Measurements from ENCODE around the gene NFIA. TPM values are rescaled to one million over a fixed set of nuclear protein-coding genes. Genes with fewer than 3 reads are reported as not detected.

The NFIA gene
- total RNA-seq, 1 donor from 2014 or later = 1.5 TPM

DNA sequence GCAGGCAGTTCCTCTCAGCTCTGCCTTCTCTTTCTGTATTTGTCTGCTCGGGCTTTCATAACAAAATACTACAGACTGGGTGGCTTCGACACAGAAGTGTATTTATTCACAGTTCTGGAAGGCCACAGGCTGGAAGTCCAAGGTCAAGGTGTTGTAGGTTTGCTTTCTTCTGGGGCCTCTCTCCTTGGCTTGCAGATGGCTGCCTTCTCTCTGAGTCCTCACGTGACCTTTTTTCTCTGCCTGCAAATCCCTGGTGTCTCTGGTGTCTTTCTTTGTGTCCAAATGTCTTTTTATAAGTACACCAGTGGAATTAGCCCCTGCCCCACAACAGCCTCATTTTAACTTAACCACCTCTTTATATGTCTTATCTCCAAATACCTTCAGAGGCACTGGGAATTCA is 392.6 kb downstream of the NFIA start:
- peaks cover 9% of the 10 kb centered on the region for H3K27me3 Mint-ChIP-seq (ENCODE audit: low read depth)
- H3K9me3 Mint-ChIP-seq = no peaks in the 10 kb centered on the region
- intact Hi-C loops (cut with micrococcal nuclease) = no loop called here
- no peak overlapping the region for H3K27ac Mint-ChIP-seq
- no peak for DNase-seq (ENCODE audit: low spot score)
- H3K4me3 Mint-ChIP-seq (ENCODE audit: low read depth) = no peak overlapping the region
- H3K4me1 Mint-ChIP-seq (ENCODE audit: low read depth) = no peaks in the 10 kb centered on the region
- no peaks in the 10 kb centered on the region for H3K36me3 Mint-ChIP-seq (ENCODE audit: low read depth)

DNA sequence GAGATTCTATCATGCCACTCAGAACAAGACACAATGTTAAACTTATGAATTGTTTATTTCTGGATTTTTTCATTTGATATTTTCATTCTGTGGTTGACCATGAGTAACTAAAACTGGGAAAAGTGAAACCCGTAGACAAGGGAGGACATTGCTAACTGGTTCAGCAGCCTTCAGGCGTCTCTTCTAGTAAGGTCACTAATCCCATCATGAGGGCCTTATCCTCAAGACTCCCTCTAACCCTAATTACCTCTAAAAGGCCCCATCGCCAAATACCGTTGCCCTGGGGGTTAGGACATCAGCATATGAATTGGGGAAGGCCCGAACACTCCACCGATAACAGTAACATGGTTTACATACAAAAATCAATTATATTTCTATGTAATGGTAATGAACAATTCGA is 394.9 kb downstream of the NFIA start:
- no peak for DNase-seq (ENCODE audit: low spot score)
- Mint-ChIP-seq H3K4me3 (ENCODE audit: low read depth) (no peak overlapping the region), H3K4me1 (ENCODE audit: low read depth) (no peaks in the 10 kb centered on the region), H3K27ac (no peak overlapping the region), H3K36me3 (ENCODE audit: low read depth) (no peaks in the 10 kb centered on the region), H3K27me3 (ENCODE audit: low read depth) (peaks cover 21% of the 10 kb centered on the region), H3K9me3 (no peaks in the 10 kb centered on the region)
- intact Hi-C loops (cut with micrococcal nuclease) = no loop called here

DNA sequence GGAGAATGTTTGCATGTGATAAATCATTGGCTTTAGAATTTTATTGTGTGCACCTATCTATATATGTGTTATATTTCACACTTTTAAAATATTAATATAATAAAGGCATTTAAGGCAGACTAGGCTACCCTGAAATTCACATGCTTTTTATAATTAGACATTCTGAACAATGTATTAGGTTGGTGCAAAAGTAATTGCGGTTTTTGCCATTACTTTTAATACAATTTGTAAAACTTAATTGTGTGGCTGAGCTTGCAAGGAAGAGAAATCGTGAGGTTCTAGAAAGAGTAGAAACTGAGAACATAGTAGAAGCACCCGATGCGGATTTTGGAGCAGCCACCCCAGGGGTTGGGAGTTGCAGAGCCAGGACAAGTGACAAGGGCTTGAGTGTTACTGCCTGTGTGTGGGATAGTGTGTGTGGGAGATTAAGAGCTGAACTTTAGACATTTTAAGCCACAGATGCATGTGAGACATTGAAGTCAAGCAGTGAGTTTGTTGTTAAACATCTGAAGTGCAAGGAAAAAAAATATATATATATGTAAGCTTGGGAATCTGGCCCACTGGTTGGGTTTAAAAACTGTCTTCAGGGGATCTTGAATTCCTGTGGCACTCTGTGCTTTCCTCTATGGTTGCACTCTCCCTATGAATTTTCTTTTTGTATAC is 398.0 kb downstream of the NFIA start:
- no peak for DNase-seq (ENCODE audit: low spot score)
- Mint-ChIP-seq H3K36me3 (ENCODE audit: low read depth) (no peaks in the 10 kb centered on the region), H3K27ac (no peak overlapping the region), H3K27me3 (ENCODE audit: low read depth) (peaks cover 20% of the 10 kb centered on the region), H3K4me3 (ENCODE audit: low read depth) (no peak overlapping the region), H3K4me1 (ENCODE audit: low read depth) (no peaks in the 10 kb centered on the region), H3K9me3 (no peaks in the 10 kb centered on the region)
- intact Hi-C loops (cut with micrococcal nuclease) = loop anchor here (10.0 kb wide), 1 partner anchor 1424 kb away; no protein-coding TSS in a partner anchor

DNA sequence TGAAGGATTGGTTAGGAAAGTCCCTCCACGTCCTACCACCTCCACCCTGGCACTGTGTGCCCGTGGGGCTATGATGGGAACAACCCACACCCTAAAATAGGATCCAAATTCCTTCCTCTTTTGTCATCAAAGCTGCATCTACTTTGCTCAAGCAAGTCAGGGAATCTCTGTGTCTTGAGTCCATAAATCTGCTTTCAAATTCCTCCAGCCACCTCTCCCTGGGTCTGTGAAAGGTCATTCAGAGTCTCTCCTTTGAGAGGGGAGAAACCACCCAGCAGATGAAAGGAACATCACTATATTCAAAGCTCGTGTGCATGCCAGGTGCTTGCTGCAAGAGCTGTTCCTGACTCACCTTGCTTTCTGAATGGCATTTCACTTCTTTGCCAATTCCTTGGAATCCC is 399.0 kb downstream of the NFIA start:
- H3K4me3 Mint-ChIP-seq (ENCODE audit: low read depth) = no peak overlapping the region
- H3K9me3 Mint-ChIP-seq = no peaks in the 10 kb centered on the region
- intact Hi-C loops (cut with micrococcal nuclease) = loop anchor here (10.0 kb wide), 1 partner anchor 1423 kb away; no protein-coding TSS in a partner anchor
- no peaks in the 10 kb centered on the region for H3K36me3 Mint-ChIP-seq (ENCODE audit: low read depth)
- peaks cover 20% of the 10 kb centered on the region for H3K27me3 Mint-ChIP-seq (ENCODE audit: low read depth)
- no peak overlapping the region for H3K27ac Mint-ChIP-seq
- H3K4me1 Mint-ChIP-seq (ENCODE audit: low read depth) = no peaks in the 10 kb centered on the region
- no peak for DNase-seq (ENCODE audit: low spot score)

DNA sequence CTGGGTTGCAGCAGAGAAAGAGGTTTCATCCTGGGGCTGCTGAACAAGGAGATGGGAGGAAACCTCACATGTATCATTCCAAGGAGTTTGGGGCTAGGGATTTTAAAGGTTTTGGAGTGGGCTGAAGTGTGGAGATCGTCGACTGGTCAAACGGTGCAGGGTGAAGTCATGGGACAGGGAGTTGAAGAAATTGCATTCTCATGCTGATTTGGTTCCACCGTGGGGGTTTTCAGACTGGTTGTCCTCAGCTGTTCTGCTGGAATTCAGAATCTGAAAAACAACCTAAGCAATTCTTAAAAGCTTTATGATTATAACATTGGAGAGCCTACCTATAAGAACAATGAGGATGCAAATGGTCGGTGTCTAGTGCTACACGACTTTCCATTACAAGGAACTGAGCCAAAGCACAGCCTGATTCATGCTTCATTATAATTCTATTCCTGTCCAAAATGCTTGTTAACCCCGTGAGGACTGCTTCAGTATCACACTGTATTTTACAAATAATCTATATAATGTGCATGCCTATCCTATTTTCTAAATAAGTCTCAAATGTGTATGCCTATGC is 399.9 kb downstream of the NFIA start:
- H3K27ac Mint-ChIP-seq = no peak overlapping the region
- H3K4me3 Mint-ChIP-seq (ENCODE audit: low read depth) = no peak overlapping the region
- no peaks in the 10 kb centered on the region for H3K9me3 Mint-ChIP-seq
- no peaks in the 10 kb centered on the region for H3K36me3 Mint-ChIP-seq (ENCODE audit: low read depth)
- no peak for DNase-seq (ENCODE audit: low spot score)
- intact Hi-C loops (cut with micrococcal nuclease) = loop anchor here (10.0 kb wide), 1 partner anchor 1423 kb away; no protein-coding TSS in a partner anchor
- H3K4me1 Mint-ChIP-seq (ENCODE audit: low read depth) = no peaks in the 10 kb centered on the region
- H3K27me3 Mint-ChIP-seq (ENCODE audit: low read depth) = peaks cover 20% of the 10 kb centered on the region

DNA sequence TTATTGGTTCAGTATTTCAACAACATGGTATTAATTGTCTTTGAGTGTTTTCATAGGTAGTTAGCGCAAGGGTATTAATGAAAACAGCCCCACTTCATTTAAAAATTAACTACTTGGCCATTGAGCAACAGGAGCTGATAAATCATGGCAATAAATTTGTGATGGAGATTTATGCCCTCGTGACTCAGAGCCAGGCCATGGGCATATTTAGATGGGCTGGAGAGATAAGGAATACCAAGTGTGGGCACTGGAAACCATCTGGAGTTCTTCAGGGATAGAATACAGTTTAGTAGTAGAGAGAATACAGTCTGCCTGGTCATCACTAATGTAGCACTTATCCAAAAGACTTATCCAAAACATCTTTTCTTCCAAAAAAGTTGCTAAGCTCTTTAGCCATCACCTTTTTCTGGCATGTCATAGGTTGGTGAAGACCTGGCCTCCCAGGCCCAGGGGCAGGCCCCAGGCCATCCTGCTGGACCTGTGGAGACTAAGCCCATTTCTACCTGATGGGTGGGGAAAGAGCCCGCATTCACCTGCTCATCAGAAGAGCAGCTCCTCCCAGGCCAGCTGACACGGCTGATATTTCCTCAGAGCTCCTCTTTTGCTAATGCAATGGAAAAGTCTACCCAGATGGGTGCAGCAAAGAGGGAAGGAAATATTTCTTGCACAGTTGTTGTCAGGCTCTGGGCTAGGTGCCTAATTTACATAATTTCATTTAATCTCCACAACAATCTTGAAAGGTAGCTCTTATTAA is 404.6 kb downstream of the NFIA start:
- Mint-ChIP-seq H3K36me3 (ENCODE audit: low read depth) (no peaks in the 10 kb centered on the region), H3K4me3 (ENCODE audit: low read depth) (no peak overlapping the region), H3K27me3 (ENCODE audit: low read depth) (peaks cover 3% of the 10 kb centered on the region), H3K4me1 (ENCODE audit: low read depth) (no peaks in the 10 kb centered on the region), H3K9me3 (no peaks in the 10 kb centered on the region), H3K27ac (no peak overlapping the region)
- intact Hi-C loops (cut with micrococcal nuclease) = loop anchor here (10.0 kb wide), 1 partner anchor 1418 kb away; no protein-coding TSS in a partner anchor
- DNase-seq (ENCODE audit: low spot score) = no peak

DNA sequence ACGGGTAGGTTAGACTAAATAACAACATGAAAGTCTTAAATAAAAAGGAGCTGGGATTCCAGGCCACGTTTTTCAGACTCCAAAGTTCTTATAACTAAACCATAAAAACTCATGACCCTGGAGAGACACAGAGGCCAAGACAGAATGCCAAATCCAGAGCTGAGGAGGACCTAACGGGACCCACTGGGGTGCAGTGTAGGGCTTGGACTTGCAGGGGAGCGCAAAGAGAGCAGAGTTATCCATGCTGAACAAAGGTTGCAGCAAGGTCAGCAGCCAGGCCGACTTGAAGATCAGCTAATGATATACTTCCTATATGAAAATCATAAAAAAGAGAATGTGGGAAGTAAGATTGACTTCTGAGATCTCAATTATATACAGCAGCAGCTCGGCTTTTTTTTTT is 405.4 kb downstream of the NFIA start:
- Mint-ChIP-seq H3K36me3 (ENCODE audit: low read depth) (no peaks in the 10 kb centered on the region), H3K27ac (no peak overlapping the region), H3K27me3 (ENCODE audit: low read depth) (peaks cover 1% of the 10 kb centered on the region), H3K4me1 (ENCODE audit: low read depth) (no peaks in the 10 kb centered on the region), H3K9me3 (no peaks in the 10 kb centered on the region), H3K4me3 (ENCODE audit: low read depth) (no peak overlapping the region)
- no peak for DNase-seq (ENCODE audit: low spot score)
- intact Hi-C loops (cut with micrococcal nuclease) = loop anchor here (10.0 kb wide), 1 partner anchor 1417 kb away; no protein-coding TSS in a partner anchor

DNA sequence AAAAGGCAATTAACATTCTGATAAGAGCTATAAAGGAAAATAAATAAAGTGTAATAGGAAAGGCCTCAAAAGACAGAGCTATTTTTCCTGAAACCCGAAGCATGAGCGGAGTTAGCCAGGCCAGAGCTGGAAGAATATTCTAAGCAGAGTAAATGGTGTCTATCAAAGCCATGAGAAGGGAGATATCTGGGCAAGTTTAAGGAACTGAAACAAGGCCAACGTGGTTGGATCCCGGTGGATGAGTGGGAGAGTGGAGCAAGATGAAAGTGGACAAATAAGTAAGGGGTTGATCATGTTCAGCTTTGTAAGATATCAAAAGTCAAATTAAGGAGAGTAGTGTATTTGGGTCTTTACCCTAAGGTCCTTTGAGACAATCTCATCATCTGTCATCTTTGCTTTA is 408.6 kb downstream of the NFIA start:
- H3K9me3 Mint-ChIP-seq = no peaks in the 10 kb centered on the region
- no peaks in the 10 kb centered on the region for H3K4me1 Mint-ChIP-seq (ENCODE audit: low read depth)
- no peak overlapping the region for H3K27ac Mint-ChIP-seq
- no peak for DNase-seq (ENCODE audit: low spot score)
- H3K27me3 Mint-ChIP-seq (ENCODE audit: low read depth) = no peaks in the 10 kb centered on the region
- intact Hi-C loops (cut with micrococcal nuclease) = no loop called here
- H3K36me3 Mint-ChIP-seq (ENCODE audit: low read depth) = no peaks in the 10 kb centered on the region
- no peak overlapping the region for H3K4me3 Mint-ChIP-seq (ENCODE audit: low read depth)

DNA sequence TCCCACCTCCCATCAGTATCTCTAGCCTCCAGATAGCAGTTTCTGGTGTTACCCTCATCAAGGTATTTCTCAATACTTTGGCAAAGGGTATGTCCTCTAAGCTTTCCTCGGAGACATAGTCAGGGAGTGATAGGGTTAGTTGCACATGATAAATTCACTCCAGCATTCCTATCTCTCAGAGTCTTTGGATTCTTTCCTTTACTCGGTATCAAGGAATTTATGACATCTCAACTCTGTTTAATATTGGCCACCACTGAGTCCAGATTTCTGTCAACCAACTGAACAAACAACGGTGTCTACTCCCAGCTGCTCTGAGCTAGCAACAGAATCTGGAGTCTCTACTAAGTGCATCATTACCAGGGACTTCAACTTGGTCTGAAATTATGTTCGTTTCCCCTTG is 409.1 kb downstream of the NFIA start:
- Mint-ChIP-seq H3K4me1 (ENCODE audit: low read depth) (no peaks in the 10 kb centered on the region), H3K9me3 (no peaks in the 10 kb centered on the region), H3K4me3 (ENCODE audit: low read depth) (no peak overlapping the region), H3K27me3 (ENCODE audit: low read depth) (no peaks in the 10 kb centered on the region), H3K36me3 (ENCODE audit: low read depth) (no peaks in the 10 kb centered on the region), H3K27ac (no peak overlapping the region)
- no peak for DNase-seq (ENCODE audit: low spot score)
- intact Hi-C loops (cut with micrococcal nuclease) = no loop called here

DNA sequence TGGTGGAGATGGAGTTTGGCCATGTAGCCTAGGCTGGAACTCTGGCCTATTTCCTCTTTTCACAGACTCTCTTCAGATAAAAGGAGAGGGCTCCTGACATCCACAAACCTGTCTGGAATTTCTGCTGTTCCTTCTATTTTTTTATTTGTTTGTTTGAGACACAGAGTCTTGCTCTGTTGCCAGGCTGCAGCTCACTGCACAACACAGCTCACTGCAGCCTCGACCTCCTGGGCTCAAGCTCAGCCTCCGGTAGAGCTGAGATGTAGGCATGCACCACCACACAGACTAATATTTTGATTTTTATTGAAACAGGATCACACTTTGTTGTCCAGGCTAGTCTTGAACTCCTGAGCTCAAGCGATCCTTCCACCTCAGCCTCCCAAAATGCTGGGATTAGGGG is 411.6 kb downstream of the NFIA start:
- H3K4me3 Mint-ChIP-seq (ENCODE audit: low read depth) = no peak overlapping the region
- intact Hi-C loops (cut with micrococcal nuclease) = no loop called here
- no peak for DNase-seq (ENCODE audit: low spot score)
- H3K4me1 Mint-ChIP-seq (ENCODE audit: low read depth) = no peaks in the 10 kb centered on the region
- no peaks in the 10 kb centered on the region for H3K27me3 Mint-ChIP-seq (ENCODE audit: low read depth)
- no peak overlapping the region for H3K27ac Mint-ChIP-seq
- no peaks in the 10 kb centered on the region for H3K9me3 Mint-ChIP-seq
- no peaks in the 10 kb centered on the region for H3K36me3 Mint-ChIP-seq (ENCODE audit: low read depth)

DNA sequence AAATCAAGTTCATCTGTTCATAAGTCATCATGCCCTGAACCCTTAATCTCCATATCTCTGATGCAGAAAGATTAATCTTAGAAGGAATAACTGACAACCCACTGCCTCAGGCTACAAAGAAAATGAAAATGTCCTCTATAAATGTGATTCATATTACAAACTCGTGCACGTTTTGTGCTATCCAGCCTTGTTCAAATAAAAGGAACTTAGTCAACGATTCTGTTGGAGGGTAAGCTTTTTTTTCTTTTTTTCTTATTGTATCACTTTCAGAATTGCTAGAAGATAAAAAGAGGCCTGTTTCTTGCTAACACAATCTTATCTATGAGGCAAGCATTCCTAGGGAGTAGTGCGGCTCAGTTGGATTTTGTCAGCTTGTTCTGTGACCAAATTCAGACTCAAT is 414.1 kb downstream of the NFIA start:
- H3K27me3 Mint-ChIP-seq (ENCODE audit: low read depth) = peaks cover 2% of the 10 kb centered on the region
- H3K36me3 Mint-ChIP-seq (ENCODE audit: low read depth) = no peaks in the 10 kb centered on the region
- DNase-seq (ENCODE audit: low spot score) = no peak
- intact Hi-C loops (cut with micrococcal nuclease) = no loop called here
- H3K4me3 Mint-ChIP-seq (ENCODE audit: low read depth) = no peak overlapping the region
- H3K9me3 Mint-ChIP-seq = no peaks in the 10 kb centered on the region
- no peaks in the 10 kb centered on the region for H3K4me1 Mint-ChIP-seq (ENCODE audit: low read depth)
- no peak overlapping the region for H3K27ac Mint-ChIP-seq

DNA sequence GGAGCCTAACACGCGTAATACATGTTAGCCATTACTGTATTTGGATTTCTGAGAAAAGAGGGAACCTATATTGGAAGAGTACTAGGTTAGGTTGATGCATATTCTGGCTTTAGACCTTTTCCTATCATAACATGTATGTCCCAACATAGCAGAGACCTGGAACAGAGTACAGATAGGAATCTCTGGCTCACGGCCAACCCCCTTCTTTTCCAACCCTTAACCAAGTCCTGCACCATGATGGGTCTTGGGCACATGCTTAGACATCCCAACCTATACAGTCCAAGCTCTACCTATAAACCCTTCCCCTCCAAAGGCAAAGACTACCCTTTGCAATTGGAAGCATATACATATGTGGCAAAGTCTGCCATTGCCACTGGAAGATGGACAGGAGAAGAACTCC is 414.7 kb downstream of the NFIA start:
- intact Hi-C loops (cut with micrococcal nuclease) = no loop called here
- Mint-ChIP-seq H3K27ac (no peak overlapping the region), H3K4me3 (ENCODE audit: low read depth) (no peak overlapping the region)

DNA sequence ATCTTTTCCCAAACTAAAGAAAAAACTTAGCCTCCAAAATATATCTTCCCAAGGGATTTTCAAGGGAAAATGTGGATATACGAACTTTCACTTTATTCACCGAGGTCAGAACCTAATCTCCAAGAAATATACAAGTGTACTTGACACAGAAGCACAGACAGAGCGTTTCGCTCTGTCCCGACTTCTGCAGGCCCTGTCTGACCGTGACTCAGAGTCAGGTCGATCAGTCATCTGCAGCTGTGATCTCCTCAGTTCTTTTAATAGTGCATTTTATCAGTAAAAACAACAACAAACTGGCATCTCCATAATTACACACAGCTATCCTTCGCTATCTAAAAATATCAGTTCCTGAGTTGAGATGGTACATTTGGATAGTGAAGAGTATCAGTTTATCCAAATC is 416.0 kb downstream of the NFIA start:
- intact Hi-C loops (cut with micrococcal nuclease) = no loop called here
- Mint-ChIP-seq H3K36me3 (ENCODE audit: low read depth) (no peaks in the 10 kb centered on the region), H3K4me1 (ENCODE audit: low read depth) (no peaks in the 10 kb centered on the region), H3K27ac (no peak overlapping the region), H3K27me3 (ENCODE audit: low read depth) (peaks cover 2% of the 10 kb centered on the region), H3K9me3 (no peaks in the 10 kb centered on the region), H3K4me3 (ENCODE audit: low read depth) (no peak overlapping the region)
- no peak for DNase-seq (ENCODE audit: low spot score)

More for the DNA sequence above, 414.7 kb downstream of the NFIA start:
- no peak for DNase-seq (ENCODE audit: low spot score)
- Mint-ChIP-seq H3K27me3 (ENCODE audit: low read depth) (peaks cover 2% of the 10 kb centered on the region), H3K36me3 (ENCODE audit: low read depth) (no peaks in the 10 kb centered on the region), H3K4me1 (ENCODE audit: low read depth) (no peaks in the 10 kb centered on the region), H3K9me3 (no peaks in the 10 kb centered on the region)

Measured in activated T-helper 2 cell treated with anti-CD3 and anti-CD28 coated beads, Interferon-gamma antibody, Interleukin-2, Interleukin-4, amounts not matched to agents 10 μg/mL and 5 μg/mL and 100 μg/mL, durations not matched to agents 14 hours and 24 hours and 36 hours (primary cell).